GM23248 (cell line): ENCODE results near the gene OR2H2.

Source experiments
- EZH2 ChIP-seq: fragments of 200-600 bp; sonication (generic); IDR thresholded peaks from 2 replicates; pipeline ENCODE4 v1.6.1; 2018; ENCODE audit warnings: antibody characterized with exemption, mild to moderate bottlenecking; ENCODE audit not compliant: insufficient read depth, poor library complexity, severe bottlenecking
- EZH2phosphoT487 ChIP-seq: fragments of 200-600 bp; sonication (generic); IDR thresholded peaks from 2 replicates; pipeline ENCODE4 v1.6.1; 2018; ENCODE audit warnings: antibody characterized with exemption, moderate library complexity, mild to moderate bottlenecking, low read depth; ENCODE audit not compliant: insufficient read depth

GRCh38 chr6:29611426-29611825, 26.5 kb downstream of the OR2H2 start:
- no peak for TF ChIP-seq EZH2
- TF ChIP-seq EZH2phosphoT487: no peak
